Fibroblast of mammary gland (primary cell): ENCODE data around the gene SERGEF.

Source experiments
- DNase-seq: peaks from one replicate; pipeline ENCODE4 v3.0.0-alpha.2; 2010; ENCODE audit warnings: low read depth
- H3K4me3 ChIP-seq: 2 replicates; pipeline ENCODE4 v1.5.1; 2011; ENCODE audit warnings: low read depth, mild to moderate bottlenecking, low read length, moderate library complexity; ENCODE audit not compliant: control insufficient read depth
- TF ChIP-seq, protein P1 (sequence below): conservative IDR thresholded peaks from 2 replicates; pipeline ENCODE4 v1.5.1; 2011; ENCODE audit warnings: low read depth, low read length, inconsistent platforms; ENCODE audit not compliant: control insufficient read depth, insufficient read depth

The SERGEF gene

DNA sequence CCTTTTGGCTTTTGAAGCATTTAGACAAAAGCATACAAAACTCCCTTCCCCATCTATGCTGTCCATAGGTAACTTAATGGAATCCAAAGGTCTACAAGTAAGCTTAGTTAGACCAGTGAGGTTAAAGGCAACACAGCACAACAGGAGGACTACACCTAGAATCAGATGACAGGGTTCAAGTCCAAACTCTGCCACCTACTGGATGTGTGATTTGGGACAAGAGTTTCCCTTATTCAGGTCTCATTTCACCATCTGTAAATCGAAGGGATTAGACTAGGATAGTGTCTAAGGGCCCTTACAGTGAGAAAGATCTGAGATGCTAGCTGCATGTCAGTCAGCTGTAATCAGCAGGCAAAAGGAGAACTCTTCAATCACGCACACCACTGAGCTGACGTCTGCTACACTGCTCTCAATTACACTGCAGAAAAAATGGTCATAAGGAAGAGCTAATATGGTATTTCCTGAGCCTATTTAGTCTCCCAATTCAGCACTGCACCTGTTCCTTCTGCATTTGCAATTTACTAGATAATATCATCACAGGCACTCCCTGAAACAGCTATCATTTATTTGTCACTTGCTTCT is 82.2 kb downstream of the SERGEF start:
- TF ChIP-seq, protein P1, sequence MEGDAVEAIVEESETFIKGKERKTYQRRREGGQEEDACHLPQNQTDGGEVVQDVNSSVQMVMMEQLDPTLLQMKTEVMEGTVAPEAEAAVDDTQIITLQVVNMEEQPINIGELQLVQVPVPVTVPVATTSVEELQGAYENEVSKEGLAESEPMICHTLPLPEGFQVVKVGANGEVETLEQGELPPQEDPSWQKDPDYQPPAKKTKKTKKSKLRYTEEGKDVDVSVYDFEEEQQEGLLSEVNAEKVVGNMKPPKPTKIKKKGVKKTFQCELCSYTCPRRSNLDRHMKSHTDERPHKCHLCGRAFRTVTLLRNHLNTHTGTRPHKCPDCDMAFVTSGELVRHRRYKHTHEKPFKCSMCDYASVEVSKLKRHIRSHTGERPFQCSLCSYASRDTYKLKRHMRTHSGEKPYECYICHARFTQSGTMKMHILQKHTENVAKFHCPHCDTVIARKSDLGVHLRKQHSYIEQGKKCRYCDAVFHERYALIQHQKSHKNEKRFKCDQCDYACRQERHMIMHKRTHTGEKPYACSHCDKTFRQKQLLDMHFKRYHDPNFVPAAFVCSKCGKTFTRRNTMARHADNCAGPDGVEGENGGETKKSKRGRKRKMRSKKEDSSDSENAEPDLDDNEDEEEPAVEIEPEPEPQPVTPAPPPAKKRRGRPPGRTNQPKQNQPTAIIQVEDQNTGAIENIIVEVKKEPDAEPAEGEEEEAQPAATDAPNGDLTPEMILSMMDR = no peak
- H3K4me3 ChIP-seq = no peak overlapping the region
- no peak for DNase-seq

DNA sequence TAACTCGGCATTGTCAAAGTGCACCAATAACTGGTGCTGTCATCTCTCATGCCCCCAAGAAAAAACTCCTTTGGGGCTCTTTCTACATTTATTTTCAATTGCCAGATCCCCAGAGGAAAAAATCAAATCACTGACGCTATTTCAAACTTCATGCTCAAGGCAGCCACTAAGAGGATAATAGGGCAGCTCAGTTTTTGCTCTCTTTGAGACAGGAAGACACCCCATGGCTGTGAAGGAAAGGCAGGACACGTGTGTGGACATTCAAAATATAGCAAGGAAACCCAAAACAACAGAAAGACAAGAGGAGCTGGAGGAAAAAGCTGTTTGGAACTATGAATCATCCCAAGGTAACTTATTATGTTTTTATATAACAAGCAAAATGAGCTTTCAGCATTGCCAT is 83.7 kb downstream of the SERGEF start:
- H3K4me3 ChIP-seq = no peak overlapping the region
- TF ChIP-seq, protein P1 = no peak
- no peak for DNase-seq

DNA sequence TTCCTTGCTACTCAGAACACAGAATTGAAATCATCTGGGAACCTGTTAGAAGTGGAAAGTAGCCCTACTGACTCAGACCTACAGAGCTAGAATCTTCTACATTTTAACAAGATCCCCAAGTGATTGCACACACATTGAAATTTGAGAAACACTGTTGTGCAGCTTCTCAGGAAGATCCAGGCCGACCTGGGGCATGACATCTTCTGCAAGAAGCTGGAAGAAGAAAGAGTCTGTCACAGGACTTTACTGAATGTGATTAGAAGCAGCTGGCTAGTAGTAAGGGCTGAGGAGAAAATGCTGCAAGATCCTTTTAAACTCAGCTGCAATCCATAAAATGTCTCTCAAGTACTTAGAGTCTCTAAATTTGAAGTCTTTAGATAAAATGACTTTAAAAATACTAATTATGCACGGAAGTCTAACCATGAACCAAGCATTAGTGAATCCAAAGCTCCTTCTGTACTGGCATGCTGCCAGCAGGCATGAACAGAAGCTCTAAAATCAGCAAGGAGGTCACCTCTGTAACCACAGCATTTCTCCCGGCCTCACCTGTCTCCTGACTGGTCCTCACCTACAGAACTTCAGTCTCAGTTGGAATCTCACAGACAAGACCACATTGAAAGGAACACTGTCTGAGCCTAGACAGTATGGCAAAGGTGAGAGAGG is 85.0 kb downstream of the SERGEF start:
- DNase-seq = peak; percentile 89
- H3K4me3 ChIP-seq = no peak overlapping the region
- TF ChIP-seq, protein P1 = no peak

DNA sequence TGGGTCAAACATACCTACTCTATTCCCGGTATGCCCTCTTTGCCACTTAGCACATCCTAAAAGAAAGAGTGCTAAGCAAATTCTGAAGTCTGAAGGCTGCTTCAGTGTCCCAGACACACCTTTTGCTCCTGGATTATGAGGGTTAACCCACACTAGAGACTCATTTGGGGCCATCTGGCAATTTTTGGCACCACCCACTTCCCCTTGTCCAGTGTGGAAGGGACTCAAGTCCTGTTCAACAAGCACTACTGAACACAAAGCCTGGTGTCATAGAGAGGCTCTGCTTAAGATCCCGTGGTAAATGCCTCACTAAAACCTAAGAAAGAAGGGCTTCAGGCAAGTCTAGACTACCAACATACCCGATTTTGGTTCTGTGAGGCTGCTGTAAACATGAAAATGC is 85.8 kb downstream of the SERGEF start:
- TF ChIP-seq, protein P1 = no peak
- no peak overlapping the region for H3K4me3 ChIP-seq
- peak; percentile 18 for DNase-seq

DNA sequence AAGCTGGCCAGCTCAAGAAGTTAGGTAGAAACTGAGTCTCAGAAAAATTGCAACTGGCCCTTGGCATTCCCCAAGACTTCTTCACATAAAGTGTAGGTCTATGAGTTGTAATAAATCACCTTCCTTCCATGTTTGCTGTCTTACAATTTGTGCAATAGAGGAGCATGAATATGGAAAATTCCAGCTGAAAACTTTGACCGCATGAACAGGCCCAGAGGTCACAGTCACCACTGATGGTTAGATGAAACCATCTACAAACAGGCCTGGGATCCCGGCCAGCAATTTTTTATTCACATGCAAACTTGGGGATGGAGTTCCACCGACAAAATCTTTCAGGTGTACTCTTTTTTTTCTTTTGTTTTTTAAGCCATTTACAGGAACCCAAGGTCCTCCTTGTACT is 88.1 kb downstream of the SERGEF start:
- DNase-seq = no peak
- H3K4me3 ChIP-seq = no peak overlapping the region
- TF ChIP-seq, protein P1 = no peak

DNA sequence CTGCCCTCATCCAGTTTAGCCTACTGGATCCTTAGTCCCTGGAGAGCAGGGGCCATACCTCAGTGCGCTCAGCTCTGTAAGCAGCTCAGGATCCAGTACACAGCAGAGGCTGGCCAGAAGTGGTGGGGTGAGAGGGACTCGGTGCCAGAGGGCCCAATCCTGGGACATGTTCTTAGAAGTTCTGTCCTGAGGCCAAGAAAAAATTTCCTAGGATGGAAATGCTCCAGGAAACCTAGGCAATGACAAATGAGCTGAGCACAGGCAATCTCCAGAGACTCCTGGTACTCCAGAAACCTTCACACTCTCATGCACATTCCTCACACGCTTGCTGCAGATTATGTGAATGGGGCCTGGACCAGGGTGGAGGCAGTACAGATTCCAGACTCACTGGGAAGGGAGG is 89.6 kb downstream of the SERGEF start:
- H3K4me3 ChIP-seq = no peak overlapping the region
- TF ChIP-seq, protein P1 = no peak
- peak; percentile 48 for DNase-seq
